ENCODE data around the gene WNT6.

WNT6 gene

GRCh38 chr2:218859556-218859987 is at the start of gene WNT6:
TSS of gene WNT6 (plus strand) at chr2:218859805. CDS start at chr2:218860038, 233 bp downstream.
- Histone ChIP-seq H3K4me3 (ENCODE audit: low read depth, low read length) (peak within 1 kb of the TSS; percentile 53), H3K27ac (ENCODE audit: low read depth, low read length) (no peak within 1 kb of the TSS), H3K36me3 (ENCODE audit: control insufficient read depth, insufficient read depth, low read length) (no peaks in the 10 kb centered on the region), H3K27me3 (ENCODE audit: control insufficient read depth, insufficient read depth, low read length) (peaks cover 98% of the 10 kb centered on the region), H3K9ac (ENCODE audit: low read length) (no peak within 1 kb of the TSS), H3K9me3 (ENCODE audit: control insufficient read depth, insufficient read depth, low read depth, low read length) (no peaks in the 10 kb centered on the region), H3K4me1 (ENCODE audit: control insufficient read depth, insufficient read depth, low read length) (peaks cover 46% of the 10 kb centered on the region)

- H3K27ac ChIP-seq (ENCODE audit: low read depth, low read length): no peak overlapping the region
- no peaks in the 10 kb centered on the region for H3K9me3 ChIP-seq (ENCODE audit: control insufficient read depth, insufficient read depth, low read depth, low read length)
- H3K36me3 ChIP-seq (ENCODE audit: control insufficient read depth, insufficient read depth, low read length): 0 out of 2 replicates have a peak, but pooled peaks cover 14% of the 10 kb centered on the region
- peaks cover 13% of the 10 kb centered on the region for H3K4me1 ChIP-seq (ENCODE audit: control insufficient read depth, insufficient read depth, low read length)
- no peak overlapping the region for H3K4me3 ChIP-seq (ENCODE audit: low read depth, low read length)
- no peak overlapping the region for H3K9ac ChIP-seq (ENCODE audit: low read length)
- no peaks in the 10 kb centered on the region for H3K27me3 ChIP-seq (ENCODE audit: control insufficient read depth, insufficient read depth, low read length)
These were observed 49.3 kb upstream of the WNT6 start for GRCh38 chr2:218810256-218810655.

- peaks cover 14% of the 10 kb centered on the region; the same call in 1 of the 2 replicates for H3K36me3 ChIP-seq (ENCODE audit: control insufficient read depth, insufficient read depth, low read length)
- no peak overlapping the region for H3K27ac ChIP-seq (ENCODE audit: low read depth, low read length)
- no peak overlapping the region for H3K9ac ChIP-seq (ENCODE audit: low read length)
- H3K4me3 ChIP-seq (ENCODE audit: low read depth, low read length): no peak overlapping the region
- peaks cover 2% of the 10 kb centered on the region; the same call in 1 of the 2 replicates for H3K4me1 ChIP-seq (ENCODE audit: control insufficient read depth, insufficient read depth, low read length)
- no peaks in the 10 kb centered on the region for H3K27me3 ChIP-seq (ENCODE audit: control insufficient read depth, insufficient read depth, low read length)
- H3K9me3 ChIP-seq (ENCODE audit: control insufficient read depth, insufficient read depth, low read depth, low read length): no peaks in the 10 kb centered on the region
These were observed 48.2 kb upstream of the WNT6 start for GRCh38 chr2:218811382-218811781.

- Histone ChIP-seq H3K36me3 (ENCODE audit: control insufficient read depth, insufficient read depth, low read length) (peaks cover 14% of the 10 kb centered on the region; the same call in 1 of the 2 replicates), H3K4me3 (ENCODE audit: low read depth, low read length) (no peak overlapping the region), H3K4me1 (ENCODE audit: control insufficient read depth, insufficient read depth, low read length) (no peaks in the 10 kb centered on the region), H3K9ac (ENCODE audit: low read length) (no peak overlapping the region), H3K9me3 (ENCODE audit: control insufficient read depth, insufficient read depth, low read depth, low read length) (no peaks in the 10 kb centered on the region), H3K27ac (ENCODE audit: low read depth, low read length) (no peak overlapping the region), H3K27me3 (ENCODE audit: control insufficient read depth, insufficient read depth, low read length) (no peaks in the 10 kb centered on the region)
These were observed 47.3 kb upstream of the WNT6 start for GRCh38 chr2:218812096-218812815.

- Histone ChIP-seq H3K9ac (ENCODE audit: low read length) (no peak overlapping the region), H3K27me3 (ENCODE audit: control insufficient read depth, insufficient read depth, low read length) (no peaks in the 10 kb centered on the region), H3K4me1 (ENCODE audit: control insufficient read depth, insufficient read depth, low read length) (no peaks in the 10 kb centered on the region), H3K27ac (ENCODE audit: low read depth, low read length) (no peak overlapping the region), H3K9me3 (ENCODE audit: control insufficient read depth, insufficient read depth, low read depth, low read length) (no peaks in the 10 kb centered on the region), H3K4me3 (ENCODE audit: low read depth, low read length) (no peak overlapping the region), H3K36me3 (ENCODE audit: control insufficient read depth, insufficient read depth, low read length) (peaks cover 14% of the 10 kb centered on the region; the same call in 1 of the 2 replicates)
These were observed 46.7 kb upstream of the WNT6 start for GRCh38 chr2:218812861-218813260.

- no peak overlapping the region for H3K9ac ChIP-seq (ENCODE audit: low read length)
- no peaks in the 10 kb centered on the region for H3K9me3 ChIP-seq (ENCODE audit: control insufficient read depth, insufficient read depth, low read depth, low read length)
- H3K36me3 ChIP-seq (ENCODE audit: control insufficient read depth, insufficient read depth, low read length): peaks cover 14% of the 10 kb centered on the region; the same call in 1 of the 2 replicates
- no peak overlapping the region for H3K4me3 ChIP-seq (ENCODE audit: low read depth, low read length)
- H3K4me1 ChIP-seq (ENCODE audit: control insufficient read depth, insufficient read depth, low read length): no peaks in the 10 kb centered on the region
- H3K27ac ChIP-seq (ENCODE audit: low read depth, low read length): no peak overlapping the region
- no peaks in the 10 kb centered on the region for H3K27me3 ChIP-seq (ENCODE audit: control insufficient read depth, insufficient read depth, low read length)
These were observed 45.7 kb upstream of the WNT6 start for GRCh38 chr2:218813771-218814460.

GRCh38 chr2:218814540-218815243 is 44.9 kb upstream of the WNT6 start:
- Histone ChIP-seq H3K4me3 (ENCODE audit: low read depth, low read length) (no peak overlapping the region), H3K27ac (ENCODE audit: low read depth, low read length) (no peak overlapping the region), H3K4me1 (ENCODE audit: control insufficient read depth, insufficient read depth, low read length) (no peaks in the 10 kb centered on the region), H3K9me3 (ENCODE audit: control insufficient read depth, insufficient read depth, low read depth, low read length) (no peaks in the 10 kb centered on the region), H3K9ac (ENCODE audit: low read length) (no peak overlapping the region), H3K36me3 (ENCODE audit: control insufficient read depth, insufficient read depth, low read length) (peaks cover 14% of the 10 kb centered on the region; the same call in 1 of the 2 replicates), H3K27me3 (ENCODE audit: control insufficient read depth, insufficient read depth, low read length) (no peaks in the 10 kb centered on the region)

- no peak overlapping the region for H3K9ac ChIP-seq (ENCODE audit: low read length)
- H3K36me3 ChIP-seq (ENCODE audit: control insufficient read depth, insufficient read depth, low read length): peaks cover 14% of the 10 kb centered on the region; the same call in 1 of the 2 replicates
- H3K4me3 ChIP-seq (ENCODE audit: low read depth, low read length): no peak overlapping the region
- H3K27ac ChIP-seq (ENCODE audit: low read depth, low read length): no peak overlapping the region
- no peaks in the 10 kb centered on the region for H3K4me1 ChIP-seq (ENCODE audit: control insufficient read depth, insufficient read depth, low read length)
- H3K9me3 ChIP-seq (ENCODE audit: control insufficient read depth, insufficient read depth, low read depth, low read length): no peaks in the 10 kb centered on the region
- H3K27me3 ChIP-seq (ENCODE audit: control insufficient read depth, insufficient read depth, low read length): no peaks in the 10 kb centered on the region
These were observed 44.4 kb upstream of the WNT6 start for GRCh38 chr2:218815244-218815637.

- no peak overlapping the region for H3K27ac ChIP-seq (ENCODE audit: low read depth, low read length)
- H3K9ac ChIP-seq (ENCODE audit: low read length): no peak overlapping the region
- no peaks in the 10 kb centered on the region for H3K4me1 ChIP-seq (ENCODE audit: control insufficient read depth, insufficient read depth, low read length)
- H3K27me3 ChIP-seq (ENCODE audit: control insufficient read depth, insufficient read depth, low read length): no peaks in the 10 kb centered on the region
- no peaks in the 10 kb centered on the region for H3K9me3 ChIP-seq (ENCODE audit: control insufficient read depth, insufficient read depth, low read depth, low read length)
- H3K36me3 ChIP-seq (ENCODE audit: control insufficient read depth, insufficient read depth, low read length): peaks cover 14% of the 10 kb centered on the region; the same call in 1 of the 2 replicates
- no peak overlapping the region for H3K4me3 ChIP-seq (ENCODE audit: low read depth, low read length)
These were observed 44.0 kb upstream of the WNT6 start for GRCh38 chr2:218815649-218816048.

GRCh38 chr2:218816561-218817011 is 43.0 kb upstream of the WNT6 start:
- H3K4me3 ChIP-seq (ENCODE audit: low read depth, low read length): no peak overlapping the region
- no peak overlapping the region for H3K27ac ChIP-seq (ENCODE audit: low read depth, low read length)
- H3K27me3 ChIP-seq (ENCODE audit: control insufficient read depth, insufficient read depth, low read length): no peaks in the 10 kb centered on the region
- H3K9me3 ChIP-seq (ENCODE audit: control insufficient read depth, insufficient read depth, low read depth, low read length): no peaks in the 10 kb centered on the region
- H3K9ac ChIP-seq (ENCODE audit: low read length): no peak overlapping the region
- no peaks in the 10 kb centered on the region for H3K4me1 ChIP-seq (ENCODE audit: control insufficient read depth, insufficient read depth, low read length)
- H3K36me3 ChIP-seq (ENCODE audit: control insufficient read depth, insufficient read depth, low read length): peaks cover 14% of the 10 kb centered on the region; the same call in 1 of the 2 replicates
